GM12875 (cell line): ENCODE data around the gene EGFLAM.
"Not testable (repeated sequence)": the region's sequence is repeated elsewhere in the genome, so short reads cannot be mapped to it uniquely, and the experiment has no call there.

Experiments used
- H3K4me3 ChIP-seq: one replicate; pipeline ENCODE4 v1.5.1; 2011; ENCODE audit warnings: low read depth, low read length, control low read depth
- CTCF ChIP-seq: IDR thresholded peaks from 2 replicates; pipeline ENCODE4 v1.5.1; 2011; ENCODE audit warnings: low read depth, mild to moderate bottlenecking, control low read depth, inconsistent platforms, low read length, moderate library complexity, borderline replicate concordance; ENCODE audit not compliant: insufficient read depth

Gene EGFLAM

GRCh38 chr5:38321978-38322377 lies 63.6 kb downstream of the EGFLAM start:
- no peak for TF ChIP-seq CTCF
- no peak overlapping the region for H3K4me3 ChIP-seq

DNA sequence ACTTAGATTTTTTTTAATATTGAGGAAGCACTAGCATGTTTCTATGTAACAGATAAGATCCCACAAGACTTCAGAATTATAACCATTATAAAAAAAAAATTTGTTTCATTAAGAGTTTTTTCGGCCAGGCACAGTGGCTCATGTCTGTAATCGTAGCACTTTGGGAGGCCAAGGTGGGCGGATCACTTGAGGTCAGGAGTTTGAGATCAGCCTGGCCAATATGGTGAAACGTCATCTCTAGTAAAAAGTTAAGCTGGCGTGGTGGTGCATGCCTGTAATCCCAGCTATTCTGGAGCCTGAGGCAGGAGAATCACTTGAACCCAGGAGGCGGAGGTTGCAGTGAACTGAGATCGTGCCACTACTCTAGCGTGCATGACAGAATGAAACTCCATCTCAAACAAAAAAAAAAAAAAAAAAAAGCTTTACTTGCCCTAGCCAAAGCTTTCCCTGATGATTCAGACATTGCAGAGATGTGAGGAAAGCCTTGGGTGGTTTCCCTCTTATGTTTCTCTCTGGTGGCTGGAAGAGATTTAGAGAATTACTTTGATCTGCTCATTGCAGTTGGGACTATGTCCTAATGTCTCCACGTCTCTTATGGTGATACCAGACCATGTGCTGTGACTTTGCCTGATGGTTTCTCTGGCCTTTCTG lies 65.4 kb downstream of the EGFLAM start:
- no peak for TF ChIP-seq CTCF
- no peak overlapping the region for H3K4me3 ChIP-seq

DNA sequence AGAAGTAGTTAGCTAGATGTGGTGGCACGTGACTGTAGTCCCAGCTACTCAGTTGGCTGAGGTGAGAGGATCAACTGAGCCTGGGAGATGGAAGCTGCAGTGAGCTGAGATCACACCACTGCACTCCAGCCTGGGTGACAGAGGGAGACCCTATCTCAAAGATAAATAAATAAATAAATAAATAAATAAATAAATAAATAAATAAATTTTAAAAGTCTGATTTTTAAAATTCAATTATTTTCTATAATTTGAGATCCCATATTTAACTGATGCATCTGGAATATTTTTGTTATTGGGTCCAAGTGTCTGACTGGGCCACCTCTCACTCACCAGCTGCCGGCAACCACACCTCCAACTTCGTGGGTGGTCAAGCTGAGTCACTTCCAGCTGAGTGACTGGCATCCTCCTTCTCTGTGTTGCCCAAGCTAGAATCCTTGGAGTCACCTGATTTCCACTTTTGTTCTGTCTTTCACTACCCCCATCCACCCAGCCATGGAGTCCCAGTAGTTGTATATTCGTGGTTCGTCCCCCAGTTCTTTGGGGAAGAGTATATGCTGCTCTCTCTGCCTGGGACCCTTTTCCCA lies 70.9 kb downstream of the EGFLAM start:
- no peak for TF ChIP-seq CTCF
- H3K4me3 ChIP-seq = no peak overlapping the region

GRCh38 chr5:38330207-38330606 lies 71.8 kb downstream of the EGFLAM start:
- no peak overlapping the region for H3K4me3 ChIP-seq
- TF ChIP-seq CTCF = no peak

GRCh38 chr5:38331831-38332230 lies 73.5 kb downstream of the EGFLAM start:
- H3K4me3 ChIP-seq = no peak overlapping the region
- no peak for TF ChIP-seq CTCF

- H3K4me3 ChIP-seq = not testable (repeated sequence)
Measured at GRCh38 chr5:38333181-38333580, 74.8 kb downstream of the EGFLAM start.

- TF ChIP-seq CTCF = no peak
- no peak overlapping the region for H3K4me3 ChIP-seq
Measured at GRCh38 chr5:38338455-38338854, 80.1 kb downstream of the EGFLAM start.
